ENCODE results near the gene UCK1. TPM values are rescaled to one million over a fixed set of nuclear protein-coding genes. Genes with fewer than 3 reads are reported as not detected.
A peak's percentile ranks its signal among the peaks of the same experiment; 100 is the strongest.
"Not testable (repeated sequence)": the region's sequence is repeated elsewhere in the genome, so short reads cannot be mapped to it uniquely, and the experiment has no call there.

UCK1 gene
- total and polyA plus RNA-seq, 10 of the 15 experiments (the other 5 are each of a cell fraction or from before 2014, with no cell fraction given): 0.31 to 27.0 (median 18.7) TPM

DNA sequence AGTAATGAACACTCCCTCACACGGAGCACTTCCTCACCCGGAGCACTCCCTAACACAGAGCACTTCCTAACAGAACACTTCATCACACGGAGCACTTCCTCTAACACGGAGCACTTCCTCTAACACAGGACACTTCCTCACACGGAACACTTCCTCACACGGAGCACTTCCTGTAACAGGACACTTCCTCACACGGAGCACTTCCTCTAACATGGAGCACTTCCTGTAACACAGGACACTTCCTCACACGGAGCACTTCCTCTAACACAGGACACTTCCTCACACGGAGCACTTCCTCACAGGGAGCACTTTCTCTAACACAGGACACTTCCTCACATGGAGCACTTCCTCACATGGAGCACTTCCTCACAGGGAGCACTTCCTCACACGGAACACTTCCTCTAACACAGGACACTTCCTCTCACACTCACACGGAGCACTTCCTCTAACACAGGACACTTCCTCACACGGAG lies 15.5 kb downstream of the UCK1 start:
- H4K20me1 ChIP-seq (ENCODE audit: control insufficient read depth, insufficient read depth); ATAC-seq; H3K9ac ChIP-seq (ENCODE audit: control insufficient read depth, insufficient read depth, low read length); H3K27ac ChIP-seq (ENCODE audit: control insufficient read depth, insufficient read depth); intact Hi-C loops (cut with micrococcal nuclease; ENCODE audit: unreplicated experiment); H2AFZ ChIP-seq (ENCODE audit: control insufficient read depth, low read depth, low read length); in situ Hi-C loops (cut with MboI); SMC1A ChIA-PET (ENCODE audit: uncharacterized antibody, unreplicated experiment); H3K79me2 ChIP-seq (ENCODE audit: control insufficient read depth, insufficient read depth, low read length); H3K4me3 ChIP-seq; H3K4me1 ChIP-seq (ENCODE audit: control insufficient read depth, insufficient read depth, low read length); DNase-seq (ENCODE audit: low read depth, low spot score); CTCF ChIA-PET; POLR2A ChIA-PET; H3K27me3 ChIP-seq (replicated peaks in 1 of 2; ENCODE audit: control insufficient read depth in 2 of 2, insufficient read depth in 2 of 2, low read length in 1 of 2); BruUV-seq (replicated peaks); H3K9me3 ChIP-seq (replicated peaks; ENCODE audit: control insufficient read depth, insufficient read depth, low read length); H3K4me2 ChIP-seq (ENCODE audit: control insufficient read depth, insufficient read depth); RAD21 ChIA-PET (ENCODE audit: unreplicated experiment): not testable (repeated sequence)
- peak; percentile 18 for FAIRE-seq
- peak in 1 of 2 experiments; percentile 94; a peak in 2 of 4 replicates for TF ChIP-seq ETV6 (conservative IDR thresholded peaks at IDR 0.05 in 1 of 2, IDR thresholded peaks at IDR 0.05 in 1 of 2; ENCODE audit: borderline replicate concordance in 1 of 2, low read depth in 1 of 2)
- peak; percentile 18; the same call in 1 of the 2 replicates for TF ChIP-seq SPI1 (IDR thresholded peaks at IDR 0.05; ENCODE audit: borderline replicate concordance, insufficient read depth, low read depth, low read length)
- 39% methylated on average over 12 of the region's 12 CpGs for WGBS (ENCODE audit: insufficient coverage, insufficient replicate concordance, low lambda C conversion rate, missing lambda C conversion rate)
- peaks cover 12 to 28% of the 10 kb centered on the region in 2 experiments; a peak in 3 of 4 replicates for H3K36me3 ChIP-seq (ENCODE audit: control insufficient read depth in 2 of 2, insufficient read depth in 2 of 2, low read length in 1 of 2)

DNA sequence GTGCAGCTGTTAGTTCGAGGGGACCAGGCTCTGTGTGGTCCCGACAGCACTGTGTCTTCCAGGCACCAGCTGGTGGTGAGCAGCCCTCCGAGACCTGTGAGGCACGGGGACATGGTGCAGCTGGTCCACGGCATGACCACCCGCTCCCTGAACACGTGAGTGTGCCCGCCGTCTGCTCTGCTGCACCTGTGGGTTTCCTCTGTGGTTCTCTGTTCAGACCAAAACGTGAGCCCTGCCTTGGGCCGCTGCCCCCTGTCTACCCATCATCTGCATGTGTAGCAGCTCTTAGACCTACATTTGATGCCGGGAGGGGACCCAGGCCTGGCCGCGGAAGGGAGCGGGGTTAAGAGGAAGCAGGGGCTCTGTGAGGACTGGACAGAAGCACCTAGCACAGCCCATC lies 17.9 kb downstream of the UCK1 start:
- ATAC-seq: no peak
- Histone ChIP-seq H3K4me2 (ENCODE audit: control insufficient read depth, insufficient read depth) (no peak overlapping the region), H4K20me1 (ENCODE audit: control insufficient read depth, insufficient read depth) (no peaks in the 10 kb centered on the region), H3K9ac (ENCODE audit: control insufficient read depth, insufficient read depth, low read length) (no peak overlapping the region), H3K36me3 (ENCODE audit: control insufficient read depth in 2 of 2, insufficient read depth in 2 of 2, low read length in 1 of 2) (peaks cover 7 to 20% of the 10 kb centered on the region in 2 experiments; a peak in 3 of 4 replicates), H3K27ac (ENCODE audit: control insufficient read depth, insufficient read depth) (no peak overlapping the region), H3K4me1 (ENCODE audit: control insufficient read depth, insufficient read depth, low read length) (no peaks in the 10 kb centered on the region), H3K27me3 (replicated peaks in 1 of 2; ENCODE audit: control insufficient read depth in 2 of 2, insufficient read depth in 2 of 2, low read length in 1 of 2) (no peaks in the 10 kb centered on the region), H3K4me3 (no peak overlapping the region), H3K9me3 (replicated peaks; ENCODE audit: control insufficient read depth, insufficient read depth, low read length) (no peaks in the 10 kb centered on the region), H3K79me2 (ENCODE audit: control insufficient read depth, insufficient read depth, low read length) (no peaks in the 10 kb centered on the region), H2AFZ (ENCODE audit: control insufficient read depth, low read depth, low read length) (no peak overlapping the region)
- intact Hi-C loops (cut with micrococcal nuclease; ENCODE audit: unreplicated experiment): no loop called here
- DNase-seq (ENCODE audit: low read depth, low spot score): no peak
- WGBS (ENCODE audit: insufficient coverage, insufficient replicate concordance, low lambda C conversion rate, missing lambda C conversion rate): 66% methylated on average over 15 of the region's 15 CpGs
- RAD21 ChIA-PET (ENCODE audit: unreplicated experiment): no interaction called here
- SMC1A ChIA-PET (ENCODE audit: uncharacterized antibody, unreplicated experiment): no interaction called here
- BruUV-seq (replicated peaks): no TSS peak
- in situ Hi-C loops (cut with MboI): no loop called here
- no peak for FAIRE-seq
- POLR2A ChIA-PET: no interaction called here
- CTCF ChIA-PET: no interaction called here
- TF ChIP-seq TBL1XR1 (IDR thresholded peaks at IDR 0.05; ENCODE audit: low read depth, low read length): no peak
- no peak for TF ChIP-seq TARDBP (IDR thresholded peaks at IDR 0.05; ENCODE audit: borderline replicate concordance)
- no peak for TF ChIP-seq HDAC6 (IDR thresholded peaks at IDR 0.05; ENCODE audit: unreplicated experiment)
- TF ChIP-seq NR2C2 (IDR thresholded peaks at IDR 0.05; ENCODE audit: borderline replicate concordance, control insufficient read depth, insufficient read length, low read depth): no peak
- TF ChIP-seq, protein P1, sequence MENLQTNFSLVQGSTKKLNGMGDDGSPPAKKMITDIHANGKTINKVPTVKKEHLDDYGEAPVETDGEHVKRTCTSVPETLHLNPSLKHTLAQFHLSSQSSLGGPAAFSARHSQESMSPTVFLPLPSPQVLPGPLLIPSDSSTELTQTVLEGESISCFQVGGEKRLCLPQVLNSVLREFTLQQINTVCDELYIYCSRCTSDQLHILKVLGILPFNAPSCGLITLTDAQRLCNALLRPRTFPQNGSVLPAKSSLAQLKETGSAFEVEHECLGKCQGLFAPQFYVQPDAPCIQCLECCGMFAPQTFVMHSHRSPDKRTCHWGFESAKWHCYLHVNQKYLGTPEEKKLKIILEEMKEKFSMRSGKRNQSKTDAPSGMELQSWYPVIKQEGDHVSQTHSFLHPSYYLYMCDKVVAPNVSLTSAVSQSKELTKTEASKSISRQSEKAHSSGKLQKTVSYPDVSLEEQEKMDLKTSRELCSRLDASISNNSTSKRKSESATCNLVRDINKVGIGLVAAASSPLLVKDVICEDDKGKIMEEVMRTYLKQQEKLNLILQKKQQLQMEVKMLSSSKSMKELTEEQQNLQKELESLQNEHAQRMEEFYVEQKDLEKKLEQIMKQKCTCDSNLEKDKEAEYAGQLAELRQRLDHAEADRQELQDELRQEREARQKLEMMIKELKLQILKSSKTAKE (IDR thresholded peaks at IDR 0.05; ENCODE audit: low read depth, poor library complexity, severe bottlenecking): no peak
- TF ChIP-seq NRF1 (conservative IDR thresholded peaks at IDR 0.05; ENCODE audit: low read depth, low read length): no peak
- TF ChIP-seq RBBP5 (conservative IDR thresholded peaks at IDR 0.05): no peak
- no peak for TF ChIP-seq DPF2 (IDR thresholded peaks at IDR 0.05)
- TF ChIP-seq SUZ12 (IDR thresholded peaks at IDR 0.05; ENCODE audit: unreplicated experiment): no peak
- TF ChIP-seq RUNX3 (IDR thresholded peaks at IDR 0.05; ENCODE audit: low read length): no peak
- TF ChIP-seq CREB1 (IDR thresholded peaks at IDR 0.05; ENCODE audit: low read depth): no peak
- TF ChIP-seq IKZF1 (conservative IDR thresholded peaks at IDR 0.05): no peak
- TF ChIP-seq HCFC1 (IDR thresholded peaks at IDR 0.05; ENCODE audit: low read length): no peak
- no peak for TF ChIP-seq POLR2AphosphoS5 (IDR thresholded peaks at IDR 0.05; ENCODE audit: low read length)
- TF ChIP-seq FOS (IDR thresholded peaks at IDR 0.05; ENCODE audit: borderline replicate concordance, extremely low read depth, insufficient read length): no peak
